ENCODE measurements around the gene PAWR.
"Not testable (repeated sequence)": the region's sequence is repeated elsewhere in the genome, so short reads cannot be mapped to it uniquely, and the experiment has no call there.

PAWR gene

DNA sequence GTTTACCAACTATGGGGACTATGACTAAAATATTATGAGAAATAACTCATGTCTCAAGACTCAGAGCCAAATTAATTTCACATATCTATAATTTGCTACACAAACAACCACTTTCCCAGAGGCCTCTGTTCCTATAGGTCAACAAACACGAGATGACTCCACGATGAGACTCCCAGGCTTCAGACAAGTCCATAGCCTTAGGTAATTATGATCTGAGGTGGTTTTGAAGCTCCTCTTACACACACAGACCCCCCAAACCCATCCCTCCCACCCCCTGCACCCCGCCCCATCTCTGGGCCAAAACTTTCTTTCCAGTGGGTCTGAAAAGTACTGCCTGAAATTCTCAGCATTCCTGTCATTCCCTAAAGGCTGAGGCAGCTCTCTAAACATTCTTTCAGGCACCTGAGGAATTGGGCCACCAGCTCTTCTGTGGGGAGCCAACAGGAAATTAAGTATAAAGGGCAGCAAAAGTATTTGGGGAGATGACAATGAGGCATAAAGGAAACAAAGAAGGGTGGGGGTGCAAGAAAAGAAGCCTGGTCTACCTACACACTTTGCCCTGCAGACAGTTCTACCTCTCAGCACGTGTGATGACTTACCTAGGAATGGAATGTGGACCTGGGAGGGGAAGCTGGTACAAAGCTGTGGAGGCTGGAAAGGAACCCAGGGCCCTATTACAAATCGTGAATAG, 143.6 kb downstream of the PAWR start:
- no peak for DNase-seq

DNA sequence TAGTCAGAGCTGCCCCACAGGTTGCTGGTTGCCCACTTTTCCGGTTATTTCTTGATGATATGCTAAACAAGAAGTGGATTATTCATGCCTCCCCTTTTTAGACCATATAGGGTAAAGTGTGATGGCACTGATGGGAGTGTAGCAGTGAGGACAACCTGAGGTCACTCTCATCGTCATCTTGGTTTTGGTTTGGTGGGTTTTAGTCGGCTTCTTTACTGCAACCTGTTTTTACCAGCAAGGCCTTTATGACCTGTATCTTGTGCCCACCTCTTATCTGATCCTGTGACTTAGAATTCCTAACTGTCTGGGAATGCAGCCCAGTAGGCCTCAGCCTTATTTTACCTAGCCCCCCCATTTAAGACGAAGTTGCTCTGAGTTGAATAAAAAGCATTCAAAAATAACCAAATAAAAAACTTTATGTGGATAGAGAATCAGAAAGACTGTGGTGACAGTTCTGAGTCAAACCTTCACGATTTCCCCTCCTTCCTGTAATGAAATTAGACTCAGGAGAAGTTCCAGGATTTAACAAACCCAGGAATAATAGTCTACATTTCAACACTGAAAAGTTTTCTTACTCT, 144.2 kb downstream of the PAWR start:
- no peak for DNase-seq

DNA sequence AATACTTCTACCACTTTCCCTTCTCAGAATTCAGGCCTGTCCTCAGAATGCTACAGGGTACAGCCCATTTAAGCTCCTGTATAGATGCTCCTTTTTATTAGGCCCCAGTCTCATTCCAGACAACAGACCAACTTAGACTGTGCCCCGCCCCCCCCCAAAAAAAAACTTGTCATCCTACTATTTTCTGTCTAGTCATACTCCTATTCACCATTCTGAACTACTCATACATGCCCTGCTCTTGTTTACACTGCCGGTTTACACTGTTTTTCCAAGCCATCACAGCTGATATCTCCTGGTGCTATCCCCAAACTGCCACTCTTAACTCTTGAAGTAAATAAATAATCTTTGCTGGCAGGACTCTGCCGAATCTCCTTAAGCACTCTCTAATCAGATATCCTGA, 146.3 kb downstream of the PAWR start:
- DNase-seq, result not testable (repeated sequence)

DNA sequence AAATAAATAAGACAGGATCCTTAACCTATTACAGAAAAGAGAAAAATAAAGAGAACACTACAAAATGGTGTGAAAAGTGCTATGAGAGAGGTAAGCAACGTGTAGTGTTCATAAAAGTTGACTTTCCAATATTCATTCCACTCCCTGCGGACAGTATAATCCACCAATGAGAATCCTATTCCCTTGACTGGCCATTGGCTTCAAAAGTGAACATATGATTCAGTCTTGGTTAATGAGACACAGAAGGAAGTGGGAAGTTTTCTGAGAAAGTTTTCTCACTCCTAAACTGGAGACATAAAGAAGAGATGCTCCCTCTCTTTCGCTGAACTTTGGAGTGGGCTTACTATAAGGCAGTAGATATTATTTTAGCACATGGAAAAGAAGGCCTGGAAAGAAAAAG, 153.1 kb downstream of the PAWR start:
- no peak for DNase-seq

DNA sequence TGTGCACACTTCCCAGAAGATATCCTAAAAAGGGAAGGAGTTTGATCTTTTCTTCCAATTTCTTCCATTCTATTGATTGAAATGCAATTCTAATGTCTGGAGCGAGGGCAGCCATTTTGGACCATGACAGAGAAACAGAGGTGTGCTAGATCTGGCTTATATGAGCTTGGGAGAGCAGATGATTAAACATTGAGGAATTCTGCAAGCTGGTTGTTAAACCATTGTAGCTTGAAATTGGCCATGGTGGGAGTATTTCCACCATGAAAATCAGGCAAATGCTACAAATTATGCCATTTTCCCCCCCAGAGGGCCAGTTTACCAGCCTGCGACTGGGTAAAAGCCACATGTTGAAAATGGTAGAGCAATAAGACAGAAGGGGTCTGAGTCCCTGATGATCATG, 155.0 kb downstream of the PAWR start:
- DNase-seq, result no peak

Data from activated CD4-positive, CD25-positive, alpha-beta regulatory T cell treated with anti-CD3 and anti-CD28 coated beads, Interleukin-2, amount 50 U/mL, for 72 hours (primary cell).